Fibroblast of the aortic adventitia (primary cell): ENCODE data around the gene CHRM1. TPM values are rescaled to one million over a fixed set of nuclear protein-coding genes. Genes with fewer than 3 reads are reported as not detected.

Experiments
- DNase-seq: peaks from one replicate; pipeline ENCODE4 v3.0.0-alpha.2; 2010; ENCODE audit warnings: low read depth
- H3K4me3 ChIP-seq: 2 replicates; pipeline ENCODE4 v1.5.1; 2011; ENCODE audit warnings: low read depth, mild to moderate bottlenecking, control low read depth, low read length, moderate library complexity
- CTCF ChIP-seq: IDR thresholded peaks from 2 replicates; pipeline ENCODE4 v1.5.1; 2011; ENCODE audit warnings: mild to moderate bottlenecking, low read length, control low read depth, inconsistent platforms; ENCODE audit not compliant: insufficient read depth
- total RNA-seq: library from RNA; depleted of rRNA; stranded (reverse); fragments of >200 nt; gene quantifications from 2 replicates; pipeline ENCODE4 v1.2.3, GENCODE V29; 2012; ENCODE audit warnings: low replicate concordance

CHRM1 gene
- total RNA-seq, 1 donor: not detected

GRCh38 chr11:62882431-62882749 is 38.8 kb downstream of the CHRM1 start:
- peak overlapping the region; percentile 99 for H3K4me3 ChIP-seq
- no peak for TF ChIP-seq CTCF
- no peak for DNase-seq

- no peak for TF ChIP-seq CTCF
- H3K4me3 ChIP-seq: peak overlapping the region; percentile 99
- DNase-seq: peak; percentile 98
Observed at GRCh38 chr11:62881579-62882430, 39.4 kb downstream of the CHRM1 start.

GRCh38 chr11:62880803-62881578 is 40.2 kb downstream of the CHRM1 start, which contains the start of gene SLC3A2:
Gene SLC3A2 (plus strand): TSS chr11:62880896. CDS start chr11:62881024, 128 bp downstream.
- peak; percentile 52 for TF ChIP-seq CTCF
- DNase-seq: peak; percentile 85
- H3K4me3 ChIP-seq: peak within 1 kb of the TSS; percentile 99

- DNase-seq: peak; percentile 86
- H3K4me3 ChIP-seq: peak overlapping the region; percentile 99
- TF ChIP-seq CTCF: no peak
Observed at GRCh38 chr11:62880231-62880802, 40.8 kb downstream of the CHRM1 start.

- DNase-seq: peak; percentile 58
- peak overlapping the region; percentile 99 for H3K4me3 ChIP-seq
- TF ChIP-seq CTCF: no peak
Observed at GRCh38 chr11:62879235-62879978, 41.8 kb downstream of the CHRM1 start.

GRCh38 chr11:62876712-62877111 is 44.5 kb downstream of the CHRM1 start:
- TF ChIP-seq CTCF: no peak
- no peak for DNase-seq
- H3K4me3 ChIP-seq: no peak overlapping the region
